Germinal center (tissue), 1 donor: ENCODE measurements around the gene CUL1.

ENCODE experiments used
- DNase-seq: peaks from one replicate; pipeline ENCODE4 v3.0.0; 2012; ENCODE audit warnings: mixed read lengths, low spot score

The CUL1 gene

GRCh38 chr7:148718431-148718830 is 19.7 kb downstream of the CUL1 start:
- DNase-seq = no peak

- DNase-seq = no peak
Measured at GRCh38 chr7:148719753-148720152, 21.1 kb downstream of the CUL1 start.

- no peak for DNase-seq
Measured at GRCh38 chr7:148720472-148720871, 21.8 kb downstream of the CUL1 start.

- DNase-seq = no peak
Measured at GRCh38 chr7:148721390-148721789, 22.7 kb downstream of the CUL1 start.

- no peak for DNase-seq
Measured at GRCh38 chr7:148722340-148723165, 23.9 kb downstream of the CUL1 start.

GRCh38 chr7:148723166-148723559 is 24.5 kb downstream of the CUL1 start:
- no peak for DNase-seq

- no peak for DNase-seq
Measured at GRCh38 chr7:148723846-148724245, 25.1 kb downstream of the CUL1 start.

- DNase-seq = no peak
Measured at GRCh38 chr7:148726385-148726784, 27.7 kb downstream of the CUL1 start.

- no peak for DNase-seq
Measured at GRCh38 chr7:148727501-148728278, 29.0 kb downstream of the CUL1 start.

- DNase-seq = no peak
Measured at GRCh38 chr7:148729984-148730733, 31.5 kb downstream of the CUL1 start.

- DNase-seq = no peak
Measured at GRCh38 chr7:148732862-148733261, 34.2 kb downstream of the CUL1 start.

- DNase-seq = no peak
Measured at GRCh38 chr7:148733496-148733895, 34.8 kb downstream of the CUL1 start.

- no peak for DNase-seq
Measured at GRCh38 chr7:148735141-148735540, 36.4 kb downstream of the CUL1 start.

- no peak for DNase-seq
Measured at GRCh38 chr7:148735967-148736366, 37.3 kb downstream of the CUL1 start.

GRCh38 chr7:148738737-148739535 is 40.2 kb downstream of the CUL1 start:
- no peak for DNase-seq

- DNase-seq = no peak
Measured at GRCh38 chr7:148746135-148746534, 47.4 kb downstream of the CUL1 start.

- peak; percentile 6 for DNase-seq
Measured at GRCh38 chr7:148747274-148747673, 48.6 kb downstream of the CUL1 start.

GRCh38 chr7:148750442-148751355 is 52.0 kb downstream of the CUL1 start:
- no peak for DNase-seq

- no peak for DNase-seq
Measured at GRCh38 chr7:148753224-148753623, 54.5 kb downstream of the CUL1 start.

GRCh38 chr7:148754912-148755311 is 56.2 kb downstream of the CUL1 start:
- DNase-seq = no peak
